T-helper 9 cell (primary cell): ENCODE results near the gene MASP1.
"Not testable (repeated sequence)": the region's sequence is repeated elsewhere in the genome, so short reads cannot be mapped to it uniquely, and the experiment has no call there.

Experiments used
- DNase-seq: peaks from one replicate; pipeline ENCODE4 v3.0.0-alpha.2; 2020

Gene MASP1

GRCh38 chr3:187222801-187223200 is 68.7 kb downstream of the MASP1 start:
- no peak for DNase-seq

GRCh38 chr3:187215460-187215859 is 76.1 kb downstream of the MASP1 start:
- no peak for DNase-seq

- DNase-seq: no peak
Observed at GRCh38 chr3:187213616-187214015, 77.9 kb downstream of the MASP1 start.

GRCh38 chr3:187212705-187213104 is 78.8 kb downstream of the MASP1 start:
- no peak for DNase-seq

- DNase-seq: no peak
Observed at GRCh38 chr3:187212196-187212545, 79.4 kb downstream of the MASP1 start.

GRCh38 chr3:187211532-187212195 is 79.9 kb downstream of the MASP1 start:
- no peak for DNase-seq

GRCh38 chr3:187210545-187211327 is 80.8 kb downstream of the MASP1 start:
- no peak for DNase-seq

- DNase-seq: no peak
Observed at GRCh38 chr3:187210091-187210490, 81.4 kb downstream of the MASP1 start.

- DNase-seq: no peak
Observed at GRCh38 chr3:187209491-187209890, 82.0 kb downstream of the MASP1 start.

GRCh38 chr3:187208159-187208558 is 83.4 kb downstream of the MASP1 start:
- no peak for DNase-seq

- DNase-seq: no peak
Observed at GRCh38 chr3:187207624-187208023, 83.9 kb downstream of the MASP1 start.

- no peak for DNase-seq
Observed at GRCh38 chr3:187207062-187207461, 84.5 kb downstream of the MASP1 start.

- no peak for DNase-seq
Observed at GRCh38 chr3:187205683-187206082, 85.9 kb downstream of the MASP1 start.

- DNase-seq: not testable (repeated sequence)
Observed at GRCh38 chr3:187199463-187200050, 92.0 kb downstream of the MASP1 start.

- no peak for DNase-seq
Observed at GRCh38 chr3:187198490-187198889, 93.0 kb downstream of the MASP1 start.

- DNase-seq: no peak
Observed at GRCh38 chr3:187197335-187197649, 94.2 kb downstream of the MASP1 start, which contains the start of gene RTP1. Gene RTP1, plus strand, starts transcription at chr3:187197486. Its CDS starts 30 bp downstream, at chr3:187197516.

GRCh38 chr3:187196573-187197334 is 94.8 kb downstream of the MASP1 start:
- no peak for DNase-seq

GRCh38 chr3:187193181-187193580 is 98.4 kb downstream of the MASP1 start:
- DNase-seq: no peak

- no peak for DNase-seq
Observed at GRCh38 chr3:187191271-187191670, 100.3 kb downstream of the MASP1 start.

- no peak for DNase-seq
Observed at GRCh38 chr3:187188931-187189330, 102.6 kb downstream of the MASP1 start.

GRCh38 chr3:187186801-187187421 is 104.6 kb downstream of the MASP1 start:
- DNase-seq: no peak

GRCh38 chr3:187186375-187186774 is 105.2 kb downstream of the MASP1 start:
- DNase-seq: no peak

- no peak for DNase-seq
Observed at GRCh38 chr3:187185759-187186158, 105.8 kb downstream of the MASP1 start.
